Vein endothelial cell (primary cell): ENCODE results near the gene DSPP. TPM values are rescaled to one million over a fixed set of nuclear protein-coding genes. Genes with fewer than 3 reads are reported as not detected.

ENCODE experiments used
- total RNA-seq: library from RNA; depleted of rRNA; stranded (reverse); fragments of >200 nt; gene quantifications from 2 replicates; pipeline ENCODE4 v1.2.3, GENCODE V29; 2012

The DSPP gene
- not detected in 2 replicates for total RNA-seq

GRCh38 chr4:87608229-87608628, at the start of gene DSPP:
Gene DSPP, plus strand, starts transcription at chr4:87608529. Its CDS starts 2,380 bp downstream, at chr4:87610909.

GRCh38 chr4:87649980-87650379, 41.7 kb downstream of the DSPP start, which contains the start of gene DMP1:
Gene DMP1, plus strand, starts transcription at chr4:87650280. Its CDS starts 6,213 bp downstream, at chr4:87656493.

Other genes with a start within 250 kb of the DSPP start
- gene HSD17B11, start 217.3 kb upstream of the DSPP start, total RNA-seq = 31.2 and 37.2 TPM in 2 replicates
- 12.7 and 17.3 TPM in 2 replicates for gene NUDT9, start 186.0 kb upstream of the DSPP start, total RNA-seq
- 3.6 and 4.2 TPM in 2 replicates for gene SPARCL1, start 79.2 kb upstream of the DSPP start, total RNA-seq
- not detected in 2 replicates for gene DMP1, start 41.8 kb downstream of the DSPP start, total RNA-seq
- not detected in 2 replicates for gene IBSP, start 191.0 kb downstream of the DSPP start, total RNA-seq
- not detected in 2 replicates for gene MEPE, start 224.4 kb downstream of the DSPP start, total RNA-seq